IPS-15b (cell line): ENCODE measurements around the gene ATXN1L.
"Not testable (repeated sequence)": the region's sequence is repeated elsewhere in the genome, so short reads cannot be mapped to it uniquely, and the experiment has no call there.

ENCODE experiments used
- H3K27me3 ChIP-seq: one replicate; pipeline ENCODE4 v1.6.1; 2013; ENCODE audit warnings: low read length; ENCODE audit not compliant: control insufficient read depth, insufficient read depth
- H3K36me3 ChIP-seq: one replicate; pipeline ENCODE4 v1.6.1; 2013; ENCODE audit warnings: low read length; ENCODE audit not compliant: control insufficient read depth, insufficient read depth
- H3K4me1 ChIP-seq: one replicate; pipeline ENCODE4 v1.6.1; 2013; ENCODE audit warnings: mild to moderate bottlenecking, low read length; ENCODE audit not compliant: control insufficient read depth, insufficient read depth
- H3K4me3 ChIP-seq: one replicate; pipeline ENCODE4 v1.5.1; 2013; ENCODE audit warnings: low read depth, low read length
- H3K9ac ChIP-seq: one replicate; pipeline ENCODE4 v1.6.1; 2013; ENCODE audit warnings: low read depth, mild to moderate bottlenecking, low read length
- H3K9me3 ChIP-seq: one replicate; pipeline ENCODE4 v1.6.1; 2013; ENCODE audit warnings: mild to moderate bottlenecking, low read length; ENCODE audit not compliant: control insufficient read depth, insufficient read depth

The ATXN1L gene

DNA sequence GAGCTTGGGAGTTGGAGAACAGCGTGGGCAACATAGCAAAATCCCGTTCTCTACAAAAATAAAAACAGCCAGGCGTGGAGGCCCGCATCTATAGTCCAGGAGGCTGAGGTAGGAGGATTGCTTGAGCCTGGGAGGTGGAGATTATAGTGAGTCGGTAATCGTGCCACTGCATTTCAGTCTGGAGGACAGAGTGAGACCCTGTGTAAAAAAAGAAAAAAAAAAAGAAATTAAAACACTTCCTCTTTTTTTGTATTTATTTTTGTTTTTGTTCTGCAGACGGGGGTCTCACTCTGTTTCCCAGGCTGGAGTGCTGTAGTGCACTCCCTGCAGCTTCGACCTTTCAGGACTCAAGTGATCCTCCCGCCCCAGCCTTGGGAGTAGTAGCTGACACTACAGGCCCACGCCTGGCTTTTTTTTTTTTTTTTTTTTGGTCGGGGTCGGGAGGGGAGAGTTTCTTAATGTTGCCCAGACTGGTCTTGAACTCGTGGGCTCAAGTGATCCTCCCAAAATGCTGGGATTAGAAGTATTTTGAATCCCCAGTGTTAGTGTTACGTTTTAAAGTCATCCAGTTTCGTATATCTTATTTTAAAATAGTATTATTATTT is 51.1 kb downstream of the ATXN1L start:
- Histone ChIP-seq H3K36me3 (peaks cover 2% of the 10 kb centered on the region), H3K4me1 (peaks cover 4% of the 10 kb centered on the region), H3K27me3 (no peaks in the 10 kb centered on the region), H3K9me3 (no peaks in the 10 kb centered on the region), H3K9ac (peak overlapping the region; percentile 82), H3K4me3 (peak overlapping the region; percentile 98)

DNA sequence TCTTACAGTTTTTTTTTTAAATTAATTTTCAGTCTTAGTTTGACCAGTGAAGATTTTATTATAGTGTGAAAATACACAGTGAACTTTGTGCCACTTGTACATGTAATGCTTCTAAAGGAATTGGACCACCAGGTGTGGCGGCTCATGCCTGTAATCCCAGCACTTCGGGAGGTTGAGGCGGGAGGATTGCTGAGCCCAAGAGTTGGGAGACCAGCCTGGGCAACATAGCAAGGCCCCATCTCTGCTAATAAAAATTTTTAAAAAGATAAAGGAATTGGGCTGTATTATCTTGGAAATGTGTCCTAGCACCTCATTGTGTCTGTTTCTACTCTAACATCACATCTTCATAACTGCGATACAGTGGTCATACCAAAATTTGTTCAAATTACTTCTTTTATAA is 53.4 kb downstream of the ATXN1L start:
- H3K36me3 ChIP-seq = peaks cover 4% of the 10 kb centered on the region
- no peak overlapping the region for H3K9ac ChIP-seq
- H3K4me1 ChIP-seq = peaks cover 4% of the 10 kb centered on the region
- no peaks in the 10 kb centered on the region for H3K9me3 ChIP-seq
- no peak overlapping the region for H3K4me3 ChIP-seq
- no peaks in the 10 kb centered on the region for H3K27me3 ChIP-seq

DNA sequence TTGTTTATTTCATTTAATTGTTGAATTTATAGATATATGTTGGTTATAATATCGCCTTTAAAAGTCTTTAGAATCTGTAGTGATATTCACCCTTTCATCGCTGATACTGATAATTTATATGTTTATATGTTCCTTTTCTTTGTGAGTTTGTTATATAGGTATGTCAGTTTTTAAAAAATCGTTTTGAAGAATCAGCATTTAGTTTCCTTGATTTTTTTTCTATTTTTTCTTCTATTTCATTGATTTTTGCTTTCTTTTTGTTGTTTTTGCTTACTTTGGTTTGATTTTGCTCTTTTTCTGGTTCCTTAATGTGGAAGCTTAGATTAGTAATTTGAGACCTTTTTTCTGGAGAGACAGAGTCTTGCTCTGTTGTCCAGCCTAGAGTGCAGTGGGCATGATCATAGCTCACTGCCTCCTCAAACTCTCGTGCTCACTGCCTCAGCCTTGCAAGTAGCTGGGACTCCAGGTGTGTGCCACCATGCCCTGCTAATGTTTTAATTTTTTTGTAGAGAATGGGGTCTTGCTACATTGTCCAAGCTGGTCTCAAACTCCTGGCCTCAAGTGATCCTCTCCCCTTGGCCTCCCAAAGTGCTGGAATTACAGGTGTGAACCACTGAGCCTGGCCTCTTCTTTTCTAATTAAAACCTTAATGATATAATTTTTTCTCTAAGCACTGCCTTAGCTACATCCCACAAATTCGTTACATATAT is 57.0 kb downstream of the ATXN1L start:
- H3K9me3 ChIP-seq = no peaks in the 10 kb centered on the region
- peaks cover 2% of the 10 kb centered on the region for H3K36me3 ChIP-seq
- no peak overlapping the region for H3K4me3 ChIP-seq
- no peak overlapping the region for H3K9ac ChIP-seq
- H3K27me3 ChIP-seq = no peaks in the 10 kb centered on the region
- peaks cover 4% of the 10 kb centered on the region for H3K4me1 ChIP-seq

- no peak overlapping the region for H3K9ac ChIP-seq
- peaks cover 2% of the 10 kb centered on the region for H3K36me3 ChIP-seq
- H3K27me3 ChIP-seq = no peaks in the 10 kb centered on the region
- no peak overlapping the region for H3K4me3 ChIP-seq
- H3K9me3 ChIP-seq = no peaks in the 10 kb centered on the region
- H3K4me1 ChIP-seq = peaks cover 4% of the 10 kb centered on the region
Observed at GRCh38 chr16:71903608-71904007, 57.8 kb downstream of the ATXN1L start.

- Histone ChIP-seq H3K4me3 (no peak overlapping the region), H3K4me1 (peaks cover 4% of the 10 kb centered on the region), H3K36me3 (peaks cover 2% of the 10 kb centered on the region), H3K9ac (no peak overlapping the region), H3K27me3 (no peaks in the 10 kb centered on the region), H3K9me3 (no peaks in the 10 kb centered on the region)
Observed at GRCh38 chr16:71904239-71904638, 58.5 kb downstream of the ATXN1L start.

DNA sequence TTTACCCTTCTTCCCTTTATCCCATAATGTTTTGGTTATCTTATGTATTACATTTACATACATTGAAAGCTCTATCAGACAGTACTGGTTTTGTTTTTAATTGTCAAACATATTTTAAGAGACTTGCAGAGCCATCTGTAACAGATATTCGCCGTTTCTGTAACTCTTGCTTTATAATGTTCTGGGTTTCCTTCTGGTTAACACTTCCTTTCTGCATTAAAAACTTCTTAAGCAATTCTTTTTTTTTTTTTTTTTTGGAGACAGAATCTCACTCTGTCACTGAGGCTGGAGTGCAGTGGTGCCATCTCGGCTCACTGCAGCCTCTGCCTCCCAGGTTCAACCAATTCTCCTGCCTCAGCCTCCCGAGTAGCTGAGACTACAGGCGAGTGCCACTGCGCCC is 60.0 kb downstream of the ATXN1L start:
- H3K4me1 ChIP-seq, H3K27me3 ChIP-seq, H3K36me3 ChIP-seq, H3K9me3 ChIP-seq, H3K9ac ChIP-seq, H3K4me3 ChIP-seq: not testable (repeated sequence)
